K562 (cell line): ENCODE measurements around the gene ZFYVE28. TPM values are rescaled to one million over a fixed set of nuclear protein-coding genes. Genes with fewer than 3 reads are reported as not detected.

Experiments used
- BMI1 ChIP-seq: fragments of 150-350 bp; IDR thresholded peaks from 2 replicates; pipeline ENCODE4 v1.6.1; 2014; ENCODE audit warnings: low read length
- FOXJ2 ChIP-seq: fragments of 200-800 bp; sonication (Bioruptor generic); IDR thresholded peaks from 2 replicates; pipeline ENCODE4 v1.6.1; 2016; ENCODE audit warnings: missing genetic modification characterization, missing compliant biosample characterization
- HNRNPUL1 ChIP-seq: fragments of 200-400 bp; formaldehyde crosslinking; IDR thresholded peaks from 2 replicates; pipeline ENCODE4 v1.6.1; 2017; ENCODE audit warnings: low read length
- MEF2A ChIP-seq: IDR thresholded peaks from 2 replicates; pipeline ENCODE4 v1.6.1; 2011; ENCODE audit warnings: low read depth, mild to moderate bottlenecking, low read length, moderate library complexity; ENCODE audit not compliant: control insufficient read depth
- NFE2 ChIP-seq: IDR thresholded peaks from 2 replicates; pipeline ENCODE4 v1.6.1; 2014; ENCODE audit warnings: antibody characterized with exemption, low read depth
- POLR2G ChIP-seq: fragments of 200-400 bp; formaldehyde crosslinking; IDR thresholded peaks from 2 replicates; pipeline ENCODE4 v1.6.1; 2017; ENCODE audit warnings: low read depth, mild to moderate bottlenecking, antibody characterized with exemption, low read length, moderate library complexity
- SRSF9 ChIP-seq: fragments of 200-400 bp; formaldehyde crosslinking; IDR thresholded peaks from 2 replicates; pipeline ENCODE4 v1.6.1; 2017; ENCODE audit warnings: low read depth, low read length, borderline replicate concordance
- ZBTB1 ChIP-seq: sonication (generic); formaldehyde crosslinking; IDR thresholded peaks from 2 replicates; pipeline ENCODE4 v1.8.1; 2023; ENCODE audit warnings: missing genetic modification reagents, low read depth, mild to moderate bottlenecking, borderline replicate concordance
- ZNF124 ChIP-seq: sonication (generic); formaldehyde crosslinking; IDR thresholded peaks from 2 replicates; pipeline ENCODE4 v1.8.1; 2022; ENCODE audit warnings: missing genetic modification reagents
- ZNF695 ChIP-seq: fragments of 450-650 bp; formaldehyde crosslinking; IDR thresholded peaks from 2 replicates; pipeline ENCODE4 v1.4.0; 2020; ENCODE audit warnings: mild to moderate bottlenecking, moderate library complexity
- polyA plus RNA-seq, 8 experiments: library from polyadenylated mRNA; depleted of rRNA in 4 of 8; stranded (reverse) in 5 of 8; unstranded in 3 of 8; fragments of >200 nt; fragmentation: Nextera tagmentation in 2 of 8; fragmentation: Illumina TruSeq in 1 of 8; extraction: Ambion mirVana in 2 of 8; extraction: Trizol in 1 of 8; gene quantifications; 2 replicates each; pipeline versions ENCODE4 v1.2.1 to v1.2.3, GENCODE V29; 2011 to 2014; ENCODE audit warnings: inconsistent platforms in 1 of 8, missing spikeins in 1 of 8
- total RNA-seq, 7 experiments: library from RNA; depleted of rRNA in 6 of 7; stranded (reverse); fragments of >200 nt in 6 of 7; fragmentation: Illumina TruSeq in 2 of 7; extraction: Trizol in 2 of 7; gene quantifications; 2 replicates each; pipeline versions ENCODE4 v1.2.1 to v1.2.3, GENCODE V29; 2011 to 2021; ENCODE audit warnings: low replicate concordance in 1 of 7
- TF ChIP-seq, protein P1 (sequence below): fragments of 450-650 bp; IDR thresholded peaks from 2 replicates; pipeline ENCODE4 v1.6.1; 2016; ENCODE audit warnings: mild to moderate bottlenecking, moderate library complexity
- TF ChIP-seq, protein P2 (sequence below), 2 experiments: fragments of 450-650 bp; IDR thresholded peaks; 2 replicates each; pipeline ENCODE4 v1.6.1; 2016
- TF ChIP-seq, protein P3 (sequence below): sonication (generic); formaldehyde crosslinking; IDR thresholded peaks from 2 replicates; pipeline ENCODE4 v1.8.1; 2023; ENCODE audit warnings: mild to moderate bottlenecking, missing genetic modification reagents

ZFYVE28 gene
- total and polyA plus RNA-seq, 9 of the 15 experiments (the other 6 are each of a cell fraction or from before 2014, with no cell fraction given) = 1.3 to 24.8 (median 8.9) TPM

DNA sequence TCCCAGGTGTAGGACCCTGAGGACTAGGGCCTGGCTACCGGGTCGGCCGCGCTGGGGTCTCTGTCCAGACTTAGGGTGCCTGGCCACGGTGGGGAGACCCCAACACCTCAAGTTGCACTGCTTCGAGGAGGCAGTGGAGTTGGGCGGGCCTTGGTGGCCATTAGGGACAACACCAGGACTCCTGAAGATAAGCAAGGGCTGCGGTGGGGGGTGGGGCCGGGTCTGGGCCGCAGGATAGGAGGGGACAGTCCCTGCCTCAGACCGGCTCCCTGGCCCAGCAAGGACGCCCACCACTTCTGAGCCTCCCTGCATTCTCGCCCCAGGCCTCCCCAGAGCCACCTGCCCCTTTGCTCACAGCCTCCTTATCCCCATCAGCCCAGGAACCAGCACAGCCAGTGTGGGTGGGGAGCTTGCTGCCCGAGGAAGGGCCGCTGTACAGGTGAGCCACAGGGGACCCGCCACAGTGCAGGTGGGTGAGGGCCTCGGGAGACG, 151.1 kb downstream of the ZFYVE28 start (continued):
- TF ChIP-seq ZBTB1 (no peak), NFE2 (no peak), ZNF695 (CRISPR knock-in tag) (no peak), ZNF124 (no peak), POLR2G (peak; percentile 51), MEF2A (no peak), SRSF9 (no peak), FOXJ2 (tag) (no peak), BMI1 (no peak), HNRNPUL1 (no peak)
- TF ChIP-seq, protein P1, sequence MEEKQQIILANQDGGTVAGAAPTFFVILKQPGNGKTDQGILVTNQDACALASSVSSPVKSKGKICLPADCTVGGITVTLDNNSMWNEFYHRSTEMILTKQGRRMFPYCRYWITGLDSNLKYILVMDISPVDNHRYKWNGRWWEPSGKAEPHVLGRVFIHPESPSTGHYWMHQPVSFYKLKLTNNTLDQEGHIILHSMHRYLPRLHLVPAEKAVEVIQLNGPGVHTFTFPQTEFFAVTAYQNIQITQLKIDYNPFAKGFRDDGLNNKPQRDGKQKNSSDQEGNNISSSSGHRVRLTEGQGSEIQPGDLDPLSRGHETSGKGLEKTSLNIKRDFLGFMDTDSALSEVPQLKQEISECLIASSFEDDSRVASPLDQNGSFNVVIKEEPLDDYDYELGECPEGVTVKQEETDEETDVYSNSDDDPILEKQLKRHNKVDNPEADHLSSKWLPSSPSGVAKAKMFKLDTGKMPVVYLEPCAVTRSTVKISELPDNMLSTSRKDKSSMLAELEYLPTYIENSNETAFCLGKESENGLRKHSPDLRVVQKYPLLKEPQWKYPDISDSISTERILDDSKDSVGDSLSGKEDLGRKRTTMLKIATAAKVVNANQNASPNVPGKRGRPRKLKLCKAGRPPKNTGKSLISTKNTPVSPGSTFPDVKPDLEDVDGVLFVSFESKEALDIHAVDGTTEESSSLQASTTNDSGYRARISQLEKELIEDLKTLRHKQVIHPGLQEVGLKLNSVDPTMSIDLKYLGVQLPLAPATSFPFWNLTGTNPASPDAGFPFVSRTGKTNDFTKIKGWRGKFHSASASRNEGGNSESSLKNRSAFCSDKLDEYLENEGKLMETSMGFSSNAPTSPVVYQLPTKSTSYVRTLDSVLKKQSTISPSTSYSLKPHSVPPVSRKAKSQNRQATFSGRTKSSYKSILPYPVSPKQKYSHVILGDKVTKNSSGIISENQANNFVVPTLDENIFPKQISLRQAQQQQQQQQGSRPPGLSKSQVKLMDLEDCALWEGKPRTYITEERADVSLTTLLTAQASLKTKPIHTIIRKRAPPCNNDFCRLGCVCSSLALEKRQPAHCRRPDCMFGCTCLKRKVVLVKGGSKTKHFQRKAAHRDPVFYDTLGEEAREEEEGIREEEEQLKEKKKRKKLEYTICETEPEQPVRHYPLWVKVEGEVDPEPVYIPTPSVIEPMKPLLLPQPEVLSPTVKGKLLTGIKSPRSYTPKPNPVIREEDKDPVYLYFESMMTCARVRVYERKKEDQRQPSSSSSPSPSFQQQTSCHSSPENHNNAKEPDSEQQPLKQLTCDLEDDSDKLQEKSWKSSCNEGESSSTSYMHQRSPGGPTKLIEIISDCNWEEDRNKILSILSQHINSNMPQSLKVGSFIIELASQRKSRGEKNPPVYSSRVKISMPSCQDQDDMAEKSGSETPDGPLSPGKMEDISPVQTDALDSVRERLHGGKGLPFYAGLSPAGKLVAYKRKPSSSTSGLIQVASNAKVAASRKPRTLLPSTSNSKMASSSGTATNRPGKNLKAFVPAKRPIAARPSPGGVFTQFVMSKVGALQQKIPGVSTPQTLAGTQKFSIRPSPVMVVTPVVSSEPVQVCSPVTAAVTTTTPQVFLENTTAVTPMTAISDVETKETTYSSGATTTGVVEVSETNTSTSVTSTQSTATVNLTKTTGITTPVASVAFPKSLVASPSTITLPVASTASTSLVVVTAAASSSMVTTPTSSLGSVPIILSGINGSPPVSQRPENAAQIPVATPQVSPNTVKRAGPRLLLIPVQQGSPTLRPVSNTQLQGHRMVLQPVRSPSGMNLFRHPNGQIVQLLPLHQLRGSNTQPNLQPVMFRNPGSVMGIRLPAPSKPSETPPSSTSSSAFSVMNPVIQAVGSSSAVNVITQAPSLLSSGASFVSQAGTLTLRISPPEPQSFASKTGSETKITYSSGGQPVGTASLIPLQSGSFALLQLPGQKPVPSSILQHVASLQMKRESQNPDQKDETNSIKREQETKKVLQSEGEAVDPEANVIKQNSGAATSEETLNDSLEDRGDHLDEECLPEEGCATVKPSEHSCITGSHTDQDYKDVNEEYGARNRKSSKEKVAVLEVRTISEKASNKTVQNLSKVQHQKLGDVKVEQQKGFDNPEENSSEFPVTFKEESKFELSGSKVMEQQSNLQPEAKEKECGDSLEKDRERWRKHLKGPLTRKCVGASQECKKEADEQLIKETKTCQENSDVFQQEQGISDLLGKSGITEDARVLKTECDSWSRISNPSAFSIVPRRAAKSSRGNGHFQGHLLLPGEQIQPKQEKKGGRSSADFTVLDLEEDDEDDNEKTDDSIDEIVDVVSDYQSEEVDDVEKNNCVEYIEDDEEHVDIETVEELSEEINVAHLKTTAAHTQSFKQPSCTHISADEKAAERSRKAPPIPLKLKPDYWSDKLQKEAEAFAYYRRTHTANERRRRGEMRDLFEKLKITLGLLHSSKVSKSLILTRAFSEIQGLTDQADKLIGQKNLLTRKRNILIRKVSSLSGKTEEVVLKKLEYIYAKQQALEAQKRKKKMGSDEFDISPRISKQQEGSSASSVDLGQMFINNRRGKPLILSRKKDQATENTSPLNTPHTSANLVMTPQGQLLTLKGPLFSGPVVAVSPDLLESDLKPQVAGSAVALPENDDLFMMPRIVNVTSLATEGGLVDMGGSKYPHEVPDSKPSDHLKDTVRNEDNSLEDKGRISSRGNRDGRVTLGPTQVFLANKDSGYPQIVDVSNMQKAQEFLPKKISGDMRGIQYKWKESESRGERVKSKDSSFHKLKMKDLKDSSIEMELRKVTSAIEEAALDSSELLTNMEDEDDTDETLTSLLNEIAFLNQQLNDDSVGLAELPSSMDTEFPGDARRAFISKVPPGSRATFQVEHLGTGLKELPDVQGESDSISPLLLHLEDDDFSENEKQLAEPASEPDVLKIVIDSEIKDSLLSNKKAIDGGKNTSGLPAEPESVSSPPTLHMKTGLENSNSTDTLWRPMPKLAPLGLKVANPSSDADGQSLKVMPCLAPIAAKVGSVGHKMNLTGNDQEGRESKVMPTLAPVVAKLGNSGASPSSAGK = no peak
- TF ChIP-seq, protein P2, sequence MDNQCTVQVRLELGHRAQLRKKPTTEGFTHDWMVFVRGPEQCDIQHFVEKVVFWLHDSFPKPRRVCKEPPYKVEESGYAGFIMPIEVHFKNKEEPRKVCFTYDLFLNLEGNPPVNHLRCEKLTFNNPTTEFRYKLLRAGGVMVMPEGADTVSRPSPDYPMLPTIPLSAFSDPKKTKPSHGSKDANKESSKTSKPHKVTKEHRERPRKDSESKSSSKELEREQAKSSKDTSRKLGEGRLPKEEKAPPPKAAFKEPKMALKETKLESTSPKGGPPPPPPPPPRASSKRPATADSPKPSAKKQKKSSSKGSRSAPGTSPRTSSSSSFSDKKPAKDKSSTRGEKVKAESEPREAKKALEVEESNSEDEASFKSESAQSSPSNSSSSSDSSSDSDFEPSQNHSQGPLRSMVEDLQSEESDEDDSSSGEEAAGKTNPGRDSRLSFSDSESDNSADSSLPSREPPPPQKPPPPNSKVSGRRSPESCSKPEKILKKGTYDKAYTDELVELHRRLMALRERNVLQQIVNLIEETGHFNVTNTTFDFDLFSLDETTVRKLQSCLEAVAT (IDR thresholded peaks at IDR 0.05) = no peak
- TF ChIP-seq, protein P3, sequence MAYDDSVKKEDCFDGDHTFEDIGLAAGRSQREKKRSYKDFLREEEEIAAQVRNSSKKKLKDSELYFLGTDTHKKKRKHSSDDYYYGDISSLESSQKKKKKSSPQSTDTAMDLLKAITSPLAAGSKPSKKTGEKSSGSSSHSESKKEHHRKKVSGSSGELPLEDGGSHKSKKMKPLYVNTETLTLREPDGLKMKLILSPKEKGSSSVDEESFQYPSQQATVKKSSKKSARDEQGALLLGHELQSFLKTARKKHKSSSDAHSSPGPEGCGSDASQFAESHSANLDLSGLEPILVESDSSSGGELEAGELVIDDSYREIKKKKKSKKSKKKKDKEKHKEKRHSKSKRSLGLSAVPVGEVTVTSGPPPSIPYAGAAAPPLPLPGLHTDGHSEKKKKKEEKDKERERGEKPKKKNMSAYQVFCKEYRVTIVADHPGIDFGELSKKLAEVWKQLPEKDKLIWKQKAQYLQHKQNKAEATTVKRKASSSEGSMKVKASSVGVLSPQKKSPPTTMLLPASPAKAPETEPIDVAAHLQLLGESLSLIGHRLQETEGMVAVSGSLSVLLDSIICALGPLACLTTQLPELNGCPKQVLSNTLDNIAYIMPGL (CRISPR knock-in tag) = no peak
